HFFc6 (cell line): ENCODE data around the gene CHAC1. TPM values are rescaled to one million over a fixed set of nuclear protein-coding genes. Genes with fewer than 3 reads are reported as not detected.

ENCODE experiments used
- DNase-seq: peaks from one replicate; pipeline ENCODE4 v3.0.0-alpha.2; 2018
- H3K27ac Mint-ChIP-seq: 2 replicates; pipeline ENCODE4 v1.8.0; 2020; ENCODE audit warnings: mild to moderate bottlenecking, mixed read lengths
- H3K27me3 Mint-ChIP-seq: 2 replicates; pipeline ENCODE4 v1.8.0; 2021; ENCODE audit warnings: mild to moderate bottlenecking, moderate library complexity, mixed read lengths; ENCODE audit not compliant: insufficient read depth
- H3K36me3 Mint-ChIP-seq: 2 replicates; pipeline ENCODE4 v1.8.0; 2021; ENCODE audit warnings: low read depth, mixed read lengths
- H3K4me1 Mint-ChIP-seq: 2 replicates; pipeline ENCODE4 v1.8.0; 2020; ENCODE audit warnings: low read depth, mixed read lengths
- H3K4me3 Mint-ChIP-seq: 2 replicates; pipeline ENCODE4 v1.8.0; 2020; ENCODE audit warnings: mild to moderate bottlenecking, moderate library complexity, mixed read lengths
- H3K9me3 Mint-ChIP-seq: 2 replicates; pipeline ENCODE4 v1.8.0; 2020; ENCODE audit warnings: mild to moderate bottlenecking, mixed read lengths
- total RNA-seq, 6 experiments: library from RNA; stranded (reverse); fragmentation: NEBNext Ultra II Directional; extraction: Animal tissue kit (Norgen Biotek cat#: 25700); gene quantifications; 2 replicates in 1 of 6; 3 replicates in 5 of 6; pipeline ENCODE4 v1.2.3, GENCODE V29; 2021
- TF ChIP-seq, protein P1 (sequence below): fragments of 200-600 bp; sonication (generic); IDR thresholded peaks from 2 replicates; pipeline ENCODE4 v1.5.0; 2021; ENCODE audit warnings: antibody characterized with exemption, mild to moderate bottlenecking

The CHAC1 gene
- total RNA-seq, 6 experiments from 2014 or later: 20.8 to 26.0 (median 24.2) TPM

DNA sequence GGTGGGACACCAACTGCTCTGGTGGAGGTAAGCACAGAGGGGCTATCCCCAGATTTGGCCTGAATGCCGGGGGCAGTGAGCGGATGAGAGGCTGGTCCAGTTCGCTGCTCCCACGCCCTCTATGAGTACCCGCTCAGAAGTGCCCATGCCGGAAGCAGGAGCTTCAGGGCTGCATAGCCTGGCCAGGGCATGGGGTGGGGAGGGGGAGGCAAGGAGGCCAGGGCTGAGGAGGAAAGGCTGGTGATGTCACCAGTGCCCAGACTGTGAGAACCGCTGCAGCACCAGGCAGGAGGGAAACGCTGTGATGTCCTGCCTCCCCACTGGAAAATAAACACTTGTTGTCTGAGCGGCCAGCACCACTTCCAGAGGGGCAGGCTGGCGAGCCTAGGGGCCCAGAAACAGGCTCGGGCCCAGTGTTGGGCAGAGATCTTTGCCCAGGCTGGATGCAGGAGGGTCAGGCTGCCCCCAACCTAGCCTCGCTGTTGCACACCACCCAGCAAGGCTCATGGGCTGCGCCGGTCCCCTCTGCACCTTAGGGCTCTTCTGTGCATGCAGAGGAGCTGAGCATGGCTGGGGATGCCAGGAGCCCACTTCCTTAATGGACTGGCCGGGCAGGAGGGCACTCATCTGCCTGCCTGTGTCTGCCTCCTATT lies 35.0 kb upstream of the CHAC1 start:
- TF ChIP-seq, protein P1, sequence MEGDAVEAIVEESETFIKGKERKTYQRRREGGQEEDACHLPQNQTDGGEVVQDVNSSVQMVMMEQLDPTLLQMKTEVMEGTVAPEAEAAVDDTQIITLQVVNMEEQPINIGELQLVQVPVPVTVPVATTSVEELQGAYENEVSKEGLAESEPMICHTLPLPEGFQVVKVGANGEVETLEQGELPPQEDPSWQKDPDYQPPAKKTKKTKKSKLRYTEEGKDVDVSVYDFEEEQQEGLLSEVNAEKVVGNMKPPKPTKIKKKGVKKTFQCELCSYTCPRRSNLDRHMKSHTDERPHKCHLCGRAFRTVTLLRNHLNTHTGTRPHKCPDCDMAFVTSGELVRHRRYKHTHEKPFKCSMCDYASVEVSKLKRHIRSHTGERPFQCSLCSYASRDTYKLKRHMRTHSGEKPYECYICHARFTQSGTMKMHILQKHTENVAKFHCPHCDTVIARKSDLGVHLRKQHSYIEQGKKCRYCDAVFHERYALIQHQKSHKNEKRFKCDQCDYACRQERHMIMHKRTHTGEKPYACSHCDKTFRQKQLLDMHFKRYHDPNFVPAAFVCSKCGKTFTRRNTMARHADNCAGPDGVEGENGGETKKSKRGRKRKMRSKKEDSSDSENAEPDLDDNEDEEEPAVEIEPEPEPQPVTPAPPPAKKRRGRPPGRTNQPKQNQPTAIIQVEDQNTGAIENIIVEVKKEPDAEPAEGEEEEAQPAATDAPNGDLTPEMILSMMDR: no peak
- no peaks in the 10 kb centered on the region for H3K36me3 Mint-ChIP-seq
- no peaks in the 10 kb centered on the region for H3K9me3 Mint-ChIP-seq
- H3K4me3 Mint-ChIP-seq: no peak overlapping the region
- H3K27me3 Mint-ChIP-seq: peaks cover 6% of the 10 kb centered on the region
- H3K4me1 Mint-ChIP-seq: no peaks in the 10 kb centered on the region
- no peak for DNase-seq
- no peak overlapping the region for H3K27ac Mint-ChIP-seq

GRCh38 chr15:40918799-40919392 lies 34.4 kb upstream of the CHAC1 start:
- H3K36me3 Mint-ChIP-seq: no peaks in the 10 kb centered on the region
- H3K9me3 Mint-ChIP-seq: no peaks in the 10 kb centered on the region
- no peak overlapping the region for H3K27ac Mint-ChIP-seq
- peaks cover 6% of the 10 kb centered on the region for H3K27me3 Mint-ChIP-seq
- DNase-seq: no peak
- TF ChIP-seq, protein P1: no peak
- H3K4me1 Mint-ChIP-seq: no peaks in the 10 kb centered on the region
- no peak overlapping the region for H3K4me3 Mint-ChIP-seq

- no peak overlapping the region for H3K27ac Mint-ChIP-seq
- no peaks in the 10 kb centered on the region for H3K4me1 Mint-ChIP-seq
- no peak overlapping the region for H3K4me3 Mint-ChIP-seq
- TF ChIP-seq, protein P1: no peak
- H3K27me3 Mint-ChIP-seq: peaks cover 11% of the 10 kb centered on the region
- H3K36me3 Mint-ChIP-seq: no peaks in the 10 kb centered on the region
- no peak for DNase-seq
- no peaks in the 10 kb centered on the region for H3K9me3 Mint-ChIP-seq
Observed at GRCh38 chr15:40921949-40922607, 31.2 kb upstream of the CHAC1 start.

GRCh38 chr15:40922608-40923005 lies 30.7 kb upstream of the CHAC1 start:
- H3K27ac Mint-ChIP-seq: no peak overlapping the region
- H3K4me3 Mint-ChIP-seq: no peak overlapping the region
- DNase-seq: no peak
- H3K36me3 Mint-ChIP-seq: no peaks in the 10 kb centered on the region
- peaks cover 14% of the 10 kb centered on the region for H3K27me3 Mint-ChIP-seq
- TF ChIP-seq, protein P1: no peak
- no peaks in the 10 kb centered on the region for H3K9me3 Mint-ChIP-seq
- no peaks in the 10 kb centered on the region for H3K4me1 Mint-ChIP-seq

DNA sequence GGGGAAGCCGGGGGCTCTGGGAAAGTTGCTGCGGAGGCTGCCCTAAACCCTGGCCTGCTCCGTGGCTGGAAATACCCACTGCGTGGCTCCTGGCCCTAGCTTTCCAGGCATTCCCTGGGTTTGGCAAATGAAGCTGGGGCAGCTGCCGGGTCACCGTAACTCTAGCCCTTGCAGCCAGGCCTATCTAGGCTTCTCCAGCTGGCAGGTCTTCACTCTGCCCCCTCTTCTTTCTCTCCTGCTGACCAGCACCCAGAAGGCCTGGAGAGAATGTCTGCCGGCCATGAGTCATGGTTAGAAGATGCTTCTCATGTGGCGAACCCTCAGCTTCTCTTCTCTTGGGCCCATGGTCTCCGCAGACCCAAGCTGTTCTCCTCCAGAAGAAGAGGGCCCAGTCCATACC lies 29.7 kb upstream of the CHAC1 start:
- TF ChIP-seq, protein P1: no peak
- Mint-ChIP-seq H3K4me3 (no peak overlapping the region), H3K4me1 (0 out of 2 replicates have a peak, but pooled peaks cover under 1% of the 10 kb centered on the region), H3K27me3 (peaks cover 18% of the 10 kb centered on the region), H3K36me3 (no peaks in the 10 kb centered on the region), H3K27ac (no peak overlapping the region), H3K9me3 (no peaks in the 10 kb centered on the region)
- DNase-seq: no peak
